ENCODE measurements around the gene STAT3. TPM values are rescaled to one million over a fixed set of nuclear protein-coding genes. Genes with fewer than 3 reads are reported as not detected.

The STAT3 gene
- total RNA-seq, 4 donors from 2014 or later: 134 to 255 (median 180) TPM

GRCh38 chr17:42305543-42306384, 82.5 kb downstream of the STAT3 start:
- no peak for TF ChIP-seq CTCF (IDR thresholded peaks at IDR 0.05; ENCODE audit: low read depth)

GRCh38 chr17:42304187-42305030, 83.8 kb downstream of the STAT3 start:
- no peak for TF ChIP-seq CTCF (IDR thresholded peaks at IDR 0.05; ENCODE audit: low read depth)

GRCh38 chr17:42303694-42304093, 84.5 kb downstream of the STAT3 start:
- TF ChIP-seq CTCF (IDR thresholded peaks at IDR 0.05; ENCODE audit: low read depth): no peak

GRCh38 chr17:42301022-42301421, 87.2 kb downstream of the STAT3 start:
- TF ChIP-seq CTCF (IDR thresholded peaks at IDR 0.05; ENCODE audit: low read depth): no peak

GRCh38 chr17:42296012-42296411, 92.2 kb downstream of the STAT3 start:
- TF ChIP-seq CTCF (IDR thresholded peaks at IDR 0.05; ENCODE audit: low read depth): no peak

- no peak for TF ChIP-seq CTCF (IDR thresholded peaks at IDR 0.05; ENCODE audit: low read depth)
Observed at GRCh38 chr17:42294469-42295398, 93.5 kb downstream of the STAT3 start.

Measured in subcutaneous adipose tissue (tissue), 4 donors.